Stimulated activated CD4-positive, alpha-beta T cell treated with anti-CD3 and anti-CD28 coated beads, Interleukin-15, amount 100 ng/mL, for 48 hours (primary cell): ENCODE measurements around the gene CPNE7.

Experiments used
- DNase-seq, 2 donors: peaks; one replicate each; pipeline ENCODE4 v3.0.0-alpha.2; 2020; ENCODE audit warnings: low read depth in 2 of 2

CPNE7 gene

GRCh38 chr16:89549007-89549700 lies 26.4 kb upstream of the CPNE7 start:
- no peak for DNase-seq

DNA sequence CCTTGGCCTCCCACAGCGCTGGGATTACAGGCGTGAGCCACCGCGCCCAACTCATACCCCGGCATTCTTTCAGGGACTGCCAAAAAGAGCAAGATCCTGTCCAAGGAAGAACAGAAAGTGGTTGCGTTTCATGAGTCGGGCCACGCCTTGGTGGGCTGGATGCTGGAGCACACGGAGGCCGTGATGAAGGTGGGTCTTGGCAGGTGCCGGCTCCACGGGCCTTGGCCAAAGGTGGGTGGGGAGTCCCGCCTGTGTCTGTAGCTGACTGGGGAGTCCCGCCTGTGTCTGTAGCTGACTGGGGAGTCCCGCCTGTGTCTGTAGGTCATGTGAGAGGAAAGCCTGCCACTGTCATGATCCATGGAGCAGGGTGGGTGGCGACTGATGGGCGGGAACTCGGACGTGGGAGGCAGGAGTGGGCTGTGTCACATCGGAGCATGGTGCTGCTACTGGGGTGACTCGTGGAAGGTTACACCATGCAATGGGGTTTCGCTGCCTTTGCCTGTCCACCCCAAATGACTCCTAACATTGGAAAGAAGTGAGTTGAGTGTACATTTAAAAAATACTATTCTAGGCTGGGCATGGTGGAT lies 25.0 kb upstream of the CPNE7 start:
- no peak for DNase-seq

GRCh38 chr16:89552329-89552728 lies 23.2 kb upstream of the CPNE7 start:
- no peak for DNase-seq

DNA sequence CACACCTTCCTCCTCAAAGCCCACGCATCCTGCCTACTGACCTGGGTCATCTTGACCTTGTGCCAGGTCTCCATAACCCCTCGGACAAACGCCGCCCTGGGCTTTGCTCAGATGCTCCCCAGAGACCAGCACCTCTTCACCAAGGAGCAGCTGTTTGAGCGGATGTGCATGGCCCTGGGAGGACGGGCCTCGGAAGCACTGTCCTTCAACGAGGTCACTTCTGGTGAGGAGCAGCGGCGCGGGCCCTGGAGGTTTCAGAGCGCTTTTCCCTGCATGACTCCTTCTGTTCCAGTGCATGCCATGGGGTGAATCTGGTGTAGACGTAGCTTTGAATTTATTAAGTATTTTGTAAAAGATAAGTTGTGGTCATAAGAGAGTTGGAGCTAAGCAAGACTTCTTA lies 22.6 kb upstream of the CPNE7 start:
- no peak for DNase-seq

GRCh38 chr16:89553733-89554132 lies 21.8 kb upstream of the CPNE7 start:
- no peak for DNase-seq

DNA sequence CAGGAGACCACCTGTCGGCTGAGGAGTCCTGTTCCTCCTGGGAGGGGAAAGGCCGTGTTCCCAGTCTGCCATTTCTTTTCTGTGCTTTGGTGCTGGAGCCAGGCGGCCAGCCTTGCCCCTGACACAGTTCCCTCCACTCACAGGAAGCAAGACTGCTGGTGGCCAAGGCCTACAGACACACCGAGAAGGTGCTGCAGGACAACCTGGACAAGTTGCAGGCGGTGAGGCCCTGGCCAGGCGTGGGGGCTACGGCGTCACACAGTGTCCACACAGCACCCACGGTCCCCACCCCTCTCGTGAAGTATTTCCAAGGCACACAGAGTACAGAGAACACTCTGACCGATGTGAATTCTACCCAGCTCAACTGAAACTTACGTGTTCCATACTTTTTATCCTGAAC lies 21.2 kb upstream of the CPNE7 start:
- DNase-seq: no peak

- DNase-seq: no peak
Measured at GRCh38 chr16:89555265-89555664, 20.3 kb upstream of the CPNE7 start.

DNA sequence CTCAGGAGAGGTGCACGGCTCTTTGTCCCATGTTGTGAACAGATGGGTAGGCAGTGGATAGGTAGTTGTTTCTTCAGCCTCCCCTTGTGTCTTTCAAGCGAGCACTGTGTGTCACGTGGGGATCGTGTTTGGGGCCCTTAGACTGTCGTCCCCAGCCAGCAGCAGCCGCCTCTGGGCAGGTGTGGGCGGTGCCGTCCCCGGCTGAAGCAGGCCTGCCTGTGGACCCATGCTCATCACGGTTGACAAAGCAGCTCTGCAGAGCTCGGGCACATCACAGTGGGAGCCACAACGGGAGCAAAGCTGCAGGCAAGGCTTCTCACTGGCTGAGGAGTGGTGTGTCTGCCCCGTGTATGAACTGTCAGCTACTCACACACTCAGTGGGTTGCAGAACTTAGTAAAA lies 19.8 kb upstream of the CPNE7 start:
- DNase-seq: no peak

DNA sequence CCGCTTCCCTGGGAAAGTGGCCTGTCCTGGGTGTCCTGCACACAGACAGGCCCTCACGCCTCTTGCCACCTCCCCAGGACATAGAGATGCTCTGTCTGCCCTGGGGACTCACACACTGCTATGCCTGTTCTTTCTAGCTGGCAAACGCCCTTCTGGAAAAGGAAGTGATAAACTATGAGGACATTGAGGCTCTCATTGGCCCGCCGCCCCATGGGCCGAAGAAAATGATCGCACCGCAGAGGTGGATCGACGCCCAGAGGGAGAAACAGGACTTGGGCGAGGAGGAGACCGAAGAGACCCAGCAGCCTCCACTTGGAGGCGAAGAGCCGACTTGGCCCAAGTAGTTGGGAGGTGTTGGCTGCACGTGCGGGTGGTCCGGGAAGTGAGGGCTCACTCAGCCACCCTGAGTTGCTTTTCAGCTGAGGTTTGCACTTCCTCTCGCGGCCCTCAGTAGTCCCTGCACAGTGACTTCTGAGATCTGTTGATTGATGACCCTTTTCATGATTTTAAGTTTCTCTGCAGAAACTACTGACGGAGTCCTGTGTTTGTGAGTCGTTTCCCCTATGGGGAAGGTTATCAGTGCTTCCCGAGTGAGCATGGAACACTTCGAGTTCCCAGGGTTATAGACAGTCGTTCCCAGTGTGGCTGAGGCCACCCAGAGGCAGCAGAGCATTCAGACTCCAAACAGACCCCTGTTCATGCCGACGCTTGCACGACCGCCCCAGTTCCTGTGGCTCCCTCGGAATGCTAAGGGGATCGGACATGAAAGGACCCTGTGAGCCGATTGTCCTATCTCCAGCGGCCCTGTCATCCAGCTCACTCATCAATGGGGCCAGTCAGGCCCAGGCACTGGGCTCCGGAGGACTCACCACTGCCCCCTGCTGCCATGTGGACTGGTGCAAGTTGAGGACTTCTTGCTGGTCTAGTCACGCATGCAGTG lies 18.5 kb upstream of the CPNE7 start:
- DNase-seq: peak; percentile 73 to 85

DNA sequence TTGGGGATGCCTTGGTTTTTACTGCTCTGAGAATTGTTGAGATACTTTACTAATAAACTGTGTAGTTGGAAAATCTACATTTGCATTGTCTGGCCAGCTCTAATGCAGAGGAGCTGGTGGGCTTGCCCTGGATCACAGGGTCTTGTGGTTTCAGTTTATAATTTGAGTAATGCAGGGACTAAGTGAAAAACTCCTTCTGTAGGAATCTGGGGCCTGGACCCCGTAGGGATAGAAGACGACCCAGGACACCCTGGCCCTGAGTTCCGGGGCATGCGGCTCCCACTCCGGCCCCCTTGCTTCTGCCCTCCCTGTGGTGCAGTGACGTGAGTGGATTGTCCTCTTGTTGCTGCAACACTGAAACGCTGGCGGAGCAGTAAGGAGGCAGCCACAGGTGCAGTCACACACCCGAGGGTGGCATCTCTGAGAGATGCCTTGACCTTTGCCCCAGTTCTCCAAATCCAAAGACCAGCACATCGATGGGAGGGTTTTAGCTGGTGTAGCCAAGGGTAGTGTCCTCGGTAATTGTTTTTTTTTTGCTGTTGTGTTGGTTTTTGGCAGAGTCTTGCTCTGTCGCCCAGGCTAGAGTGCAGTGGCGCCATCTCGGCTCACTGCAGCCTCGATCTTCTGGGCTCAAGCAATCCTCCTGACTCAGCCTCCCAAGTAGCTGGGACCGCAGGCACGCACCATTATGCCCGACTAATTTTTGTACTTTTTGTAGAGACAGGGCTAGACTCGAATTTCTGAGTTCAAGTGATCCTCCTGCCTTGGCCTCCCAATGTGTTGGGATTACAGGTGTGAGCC lies 17.7 kb upstream of the CPNE7 start:
- no peak for DNase-seq

GRCh38 chr16:89560378-89561141 lies 15.0 kb upstream of the CPNE7 start, which contains the start of gene RPL13:
Gene RPL13 (plus strand): TSS chr16:89560682. CDS start chr16:89560960, 278 bp downstream.
- DNase-seq: peak; percentile 90

GRCh38 chr16:89561142-89561883 lies 14.2 kb upstream of the CPNE7 start:
- DNase-seq: no peak

GRCh38 chr16:89561884-89562599 lies 13.5 kb upstream of the CPNE7 start:
- no peak for DNase-seq

DNA sequence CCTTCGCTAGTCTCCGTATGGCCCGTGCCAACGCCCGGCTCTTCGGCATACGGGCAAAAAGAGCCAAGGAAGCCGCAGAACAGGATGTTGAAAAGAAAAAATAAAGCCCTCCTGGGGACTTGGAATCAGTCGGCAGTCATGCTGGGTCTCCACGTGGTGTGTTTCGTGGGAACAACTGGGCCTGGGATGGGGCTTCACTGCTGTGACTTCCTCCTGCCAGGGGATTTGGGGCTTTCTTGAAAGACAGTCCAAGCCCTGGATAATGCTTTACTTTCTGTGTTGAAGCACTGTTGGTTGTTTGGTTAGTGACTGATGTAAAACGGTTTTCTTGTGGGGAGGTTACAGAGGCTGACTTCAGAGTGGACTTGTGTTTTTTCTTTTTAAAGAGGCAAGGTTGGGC lies 12.6 kb upstream of the CPNE7 start:
- DNase-seq: no peak

GRCh38 chr16:89563639-89564392 lies 11.7 kb upstream of the CPNE7 start:
- no peak for DNase-seq

DNA sequence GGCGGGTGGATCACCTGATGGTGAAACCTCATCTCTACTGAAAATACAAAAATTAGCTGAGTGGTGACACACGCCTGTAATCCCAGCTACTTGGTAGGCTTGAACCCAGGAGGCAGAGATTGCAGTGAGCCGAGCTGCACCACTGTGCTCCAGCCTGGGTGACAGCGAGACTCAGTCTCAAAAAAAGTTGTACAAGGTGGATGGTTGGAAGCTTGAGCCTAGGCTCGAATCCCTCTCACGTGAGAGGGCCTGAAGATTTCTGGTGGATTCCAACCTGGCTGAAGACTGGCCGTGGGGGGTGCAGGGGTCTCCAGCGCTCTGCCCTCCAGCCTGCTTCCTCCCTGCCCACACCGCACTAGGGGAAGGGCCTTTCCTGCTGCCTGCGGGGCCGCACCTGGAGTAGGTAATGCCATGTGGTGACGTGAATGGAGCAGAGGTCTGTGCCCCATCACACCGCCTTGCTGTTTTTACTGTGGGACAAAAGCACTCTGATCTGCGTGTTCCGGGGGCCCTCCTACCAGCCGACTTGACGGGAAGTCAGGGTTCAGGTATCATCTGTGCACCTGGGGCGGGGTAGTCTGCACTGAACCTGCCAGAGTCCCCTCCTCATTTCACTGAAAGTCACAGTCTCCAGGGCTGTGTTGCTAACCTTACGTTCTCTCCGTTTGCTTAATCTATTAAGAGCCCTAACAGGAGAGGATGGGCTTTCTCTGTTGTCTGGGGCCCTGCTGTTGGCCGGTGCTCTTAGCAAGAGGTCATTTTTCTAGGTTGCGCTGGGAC lies 10.9 kb upstream of the CPNE7 start:
- no peak for DNase-seq

- no peak for DNase-seq
Measured at GRCh38 chr16:89565256-89565505, 10.4 kb upstream of the CPNE7 start.
